DOHH2 (cell line): ENCODE results near the gene MRC2.

Experiments used
- H3F3A ChIP-seq: fragments of 200-600 bp; sonication (generic), shearing (Covaris generic); 2 replicates; pipeline ENCODE4 v1.6.0; 2016; ENCODE audit warnings: antibody characterized with exemption, mild to moderate bottlenecking; ENCODE audit not compliant: control insufficient read depth, insufficient read depth
- H3K27ac ChIP-seq: fragments of 200-600 bp; sonication (generic); 2 replicates; pipeline ENCODE4 v1.5.1; 2014; ENCODE audit warnings: low read depth, mild to moderate bottlenecking, low read length, moderate library complexity
- H3K27me3 ChIP-seq: fragments of 200-600 bp; sonication (generic); 2 replicates; pipeline ENCODE4 v1.6.1; 2014; ENCODE audit warnings: mild to moderate bottlenecking, low read length, mixed read lengths; ENCODE audit not compliant: control insufficient read depth
- H3K36me3 ChIP-seq: fragments of 200-600 bp; sonication (generic); 2 replicates; pipeline ENCODE4 v1.6.1; 2014; ENCODE audit warnings: mild to moderate bottlenecking, low read length, moderate library complexity, mixed read lengths; ENCODE audit not compliant: control insufficient read depth
- H3K4me1 ChIP-seq: fragments of 200-600 bp; sonication (generic); 2 replicates; pipeline ENCODE4 v1.6.1; 2014; ENCODE audit warnings: mild to moderate bottlenecking, low read length, mixed read lengths; ENCODE audit not compliant: control insufficient read depth
- H3K4me2 ChIP-seq: fragments of 200-600 bp; sonication (generic); 2 replicates; pipeline ENCODE4 v1.6.0; 2014; ENCODE audit warnings: mild to moderate bottlenecking, low read length, moderate library complexity
- H3K4me3 ChIP-seq: fragments of 200-600 bp; sonication (generic); 2 replicates; pipeline ENCODE4 v1.5.1; 2014; ENCODE audit warnings: mild to moderate bottlenecking, low read length, mixed read lengths
- H3K79me2 ChIP-seq: fragments of 200-600 bp; sonication (generic); 2 replicates; pipeline ENCODE4 v1.6.1; 2014; ENCODE audit warnings: mild to moderate bottlenecking, low read length, mixed read lengths; ENCODE audit not compliant: control insufficient read depth
- H3K9me2 ChIP-seq: fragments of 200-600 bp; sonication (generic); replicated peaks from 2 replicates; pipeline ENCODE4 v1.6.1; 2014; ENCODE audit warnings: mild to moderate bottlenecking, low read length, mixed read lengths; ENCODE audit not compliant: control insufficient read depth
- H3K9me3 ChIP-seq: fragments of 200-600 bp; sonication (generic); 2 replicates; pipeline ENCODE4 v1.6.1; 2014; ENCODE audit warnings: antibody characterized with exemption, low read length, mixed read lengths; ENCODE audit not compliant: control insufficient read depth, insufficient read depth
- H4K20me1 ChIP-seq: fragments of 200-600 bp; sonication (generic); 2 replicates; pipeline ENCODE4 v1.6.0; 2014; ENCODE audit warnings: low read depth, mild to moderate bottlenecking, antibody characterized with exemption, low read length, moderate library complexity; ENCODE audit not compliant: control insufficient read depth, insufficient read depth
- EZH2phosphoT487 ChIP-seq: fragments of 200-600 bp; sonication (generic); IDR thresholded peaks from 2 replicates; pipeline ENCODE4 v1.6.1; 2017; ENCODE audit warnings: borderline replicate concordance, mild to moderate bottlenecking, antibody characterized with exemption, low read length, moderate library complexity, mixed read lengths
- TF ChIP-seq, protein P1 (sequence below): fragments of 200-600 bp; sonication (generic); IDR thresholded peaks from one replicate; pipeline ENCODE4 v1.5.1; 2014; ENCODE audit warnings: antibody characterized with exemption, mild to moderate bottlenecking, low read depth, low read length; ENCODE audit not compliant: poor library complexity, severe bottlenecking

The MRC2 gene

DNA sequence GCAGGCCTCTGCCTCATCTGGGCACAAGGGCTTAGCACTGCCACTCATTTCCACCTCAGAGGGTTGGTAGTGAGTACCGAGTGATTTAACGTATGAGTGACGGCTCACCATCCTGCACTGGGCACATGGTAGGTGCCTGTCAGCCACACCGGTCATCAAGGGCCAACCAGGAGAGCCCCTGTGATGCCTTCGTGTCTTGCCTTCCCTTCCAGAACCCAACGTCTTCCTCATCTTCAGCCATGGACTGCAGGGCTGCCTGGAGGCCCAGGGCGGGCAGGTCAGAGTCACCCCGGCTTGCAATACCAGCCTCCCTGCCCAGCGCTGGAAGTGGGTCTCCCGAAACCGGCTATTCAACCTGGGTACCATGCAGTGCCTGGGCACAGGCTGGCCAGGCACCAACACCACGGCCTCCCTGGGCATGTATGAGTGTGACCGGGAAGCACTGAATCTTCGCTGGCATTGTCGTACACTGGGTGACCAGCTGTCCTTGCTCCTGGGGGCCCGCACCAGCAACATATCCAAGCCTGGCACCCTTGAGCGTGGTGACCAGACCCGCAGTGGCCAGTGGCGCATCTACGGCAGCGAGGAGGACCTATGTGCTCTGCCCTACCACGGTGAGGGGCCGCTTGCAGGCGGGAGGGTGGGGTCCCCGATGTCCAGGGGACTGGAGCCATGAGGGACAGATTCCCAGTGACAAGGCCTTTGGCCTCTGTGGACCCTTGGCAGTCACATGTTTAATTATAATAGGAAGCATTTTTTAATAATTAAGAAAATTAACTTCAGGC lies 37.1 kb downstream of the MRC2 start:
- no peaks in the 10 kb centered on the region for H3K36me3 ChIP-seq
- TF ChIP-seq, protein P1, sequence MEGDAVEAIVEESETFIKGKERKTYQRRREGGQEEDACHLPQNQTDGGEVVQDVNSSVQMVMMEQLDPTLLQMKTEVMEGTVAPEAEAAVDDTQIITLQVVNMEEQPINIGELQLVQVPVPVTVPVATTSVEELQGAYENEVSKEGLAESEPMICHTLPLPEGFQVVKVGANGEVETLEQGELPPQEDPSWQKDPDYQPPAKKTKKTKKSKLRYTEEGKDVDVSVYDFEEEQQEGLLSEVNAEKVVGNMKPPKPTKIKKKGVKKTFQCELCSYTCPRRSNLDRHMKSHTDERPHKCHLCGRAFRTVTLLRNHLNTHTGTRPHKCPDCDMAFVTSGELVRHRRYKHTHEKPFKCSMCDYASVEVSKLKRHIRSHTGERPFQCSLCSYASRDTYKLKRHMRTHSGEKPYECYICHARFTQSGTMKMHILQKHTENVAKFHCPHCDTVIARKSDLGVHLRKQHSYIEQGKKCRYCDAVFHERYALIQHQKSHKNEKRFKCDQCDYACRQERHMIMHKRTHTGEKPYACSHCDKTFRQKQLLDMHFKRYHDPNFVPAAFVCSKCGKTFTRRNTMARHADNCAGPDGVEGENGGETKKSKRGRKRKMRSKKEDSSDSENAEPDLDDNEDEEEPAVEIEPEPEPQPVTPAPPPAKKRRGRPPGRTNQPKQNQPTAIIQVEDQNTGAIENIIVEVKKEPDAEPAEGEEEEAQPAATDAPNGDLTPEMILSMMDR: no peak
- TF ChIP-seq EZH2phosphoT487: no peak

DNA sequence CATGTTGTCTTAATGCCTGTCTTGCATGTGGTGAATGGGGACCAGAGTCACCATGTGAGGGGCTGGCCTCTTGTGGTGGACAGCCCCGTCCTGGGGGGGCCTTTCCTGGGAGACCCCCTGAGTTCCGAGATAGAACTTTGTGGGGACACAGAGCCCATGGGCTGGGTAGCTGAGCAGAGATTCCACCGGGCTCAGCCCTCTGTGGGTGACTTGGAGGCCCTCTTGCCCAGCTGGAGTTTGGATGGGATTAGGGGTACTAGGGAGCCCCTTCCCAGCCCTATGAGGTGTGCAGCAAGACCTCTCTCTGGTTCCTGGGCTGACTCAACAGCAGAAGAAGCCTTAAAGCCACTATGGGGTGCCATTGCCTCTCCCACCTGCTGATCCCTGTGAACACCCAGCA lies 38.1 kb downstream of the MRC2 start:
- no peaks in the 10 kb centered on the region for H3K4me1 ChIP-seq
- TF ChIP-seq EZH2phosphoT487: no peak
- TF ChIP-seq, protein P1: no peak
- 0 out of 2 replicates have a peak, but pooled peaks cover 5% of the 10 kb centered on the region for H3K27me3 ChIP-seq
- H3F3A ChIP-seq: no peaks in the 10 kb centered on the region
- no peaks in the 10 kb centered on the region for H3K36me3 ChIP-seq
- H3K27ac ChIP-seq: no peak overlapping the region
- H3K9me2 ChIP-seq: no peaks in the 10 kb centered on the region
- no peaks in the 10 kb centered on the region for H4K20me1 ChIP-seq
- H3K4me2 ChIP-seq: no peak overlapping the region
- H3K4me3 ChIP-seq: no peak overlapping the region
- H3K9me3 ChIP-seq: no peaks in the 10 kb centered on the region
- no peaks in the 10 kb centered on the region for H3K79me2 ChIP-seq

More for the DNA sequence above, 37.1 kb downstream of the MRC2 start:
- Histone ChIP-seq H3K9me2 (no peaks in the 10 kb centered on the region), H3K27me3 (peaks cover 14% of the 10 kb centered on the region), H3K4me1 (no peaks in the 10 kb centered on the region), H3K9me3 (no peaks in the 10 kb centered on the region), H3K4me2 (no peak overlapping the region), H3K27ac (no peak overlapping the region), H3K79me2 (no peaks in the 10 kb centered on the region), H3K4me3 (no peak overlapping the region), H4K20me1 (no peaks in the 10 kb centered on the region), H3F3A (no peaks in the 10 kb centered on the region)

DNA sequence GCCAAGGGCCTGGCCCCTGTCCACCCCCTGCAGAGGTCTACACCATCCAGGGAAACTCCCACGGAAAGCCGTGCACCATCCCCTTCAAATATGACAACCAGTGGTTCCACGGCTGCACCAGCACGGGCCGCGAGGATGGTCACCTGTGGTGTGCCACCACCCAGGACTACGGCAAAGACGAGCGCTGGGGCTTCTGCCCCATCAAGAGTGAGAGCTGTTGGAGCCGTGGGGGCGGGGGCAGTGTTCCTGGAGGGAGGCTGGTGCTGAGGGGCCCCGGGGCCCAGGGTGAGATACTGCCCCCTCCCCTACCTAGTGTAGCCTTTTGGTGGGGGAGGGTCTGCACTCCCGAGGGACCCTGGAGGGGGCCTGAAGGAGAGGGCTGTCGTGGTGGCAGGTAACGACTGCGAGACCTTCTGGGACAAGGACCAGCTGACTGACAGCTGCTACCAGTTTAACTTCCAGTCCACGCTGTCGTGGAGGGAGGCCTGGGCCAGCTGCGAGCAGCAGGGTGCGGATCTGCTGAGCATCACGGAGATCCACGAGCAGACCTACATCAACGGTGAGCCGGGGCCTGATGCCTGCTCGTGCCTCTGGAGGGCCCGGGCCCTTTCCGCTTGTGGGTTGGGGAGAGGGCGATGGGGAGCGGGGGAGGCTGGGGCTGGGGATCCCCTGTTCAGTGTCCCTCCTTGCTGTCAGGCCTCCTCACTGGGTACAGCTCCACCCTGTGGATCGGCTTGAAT lies 38.8 kb downstream of the MRC2 start:
- H3F3A ChIP-seq: no peaks in the 10 kb centered on the region
- no peaks in the 10 kb centered on the region for H3K27me3 ChIP-seq
- H3K9me2 ChIP-seq: no peaks in the 10 kb centered on the region
- H4K20me1 ChIP-seq: no peaks in the 10 kb centered on the region
- H3K36me3 ChIP-seq: no peaks in the 10 kb centered on the region
- no peak overlapping the region for H3K27ac ChIP-seq
- H3K4me3 ChIP-seq: no peak overlapping the region
- no peaks in the 10 kb centered on the region for H3K9me3 ChIP-seq
- no peaks in the 10 kb centered on the region for H3K4me1 ChIP-seq
- no peaks in the 10 kb centered on the region for H3K79me2 ChIP-seq
- TF ChIP-seq EZH2phosphoT487: no peak
- TF ChIP-seq, protein P1: no peak
- H3K4me2 ChIP-seq: no peak overlapping the region
